IMR-90 (cell line): ENCODE results near the gene BCKDK. TPM values are rescaled to one million over a fixed set of nuclear protein-coding genes. Genes with fewer than 3 reads are reported as not detected.

ENCODE experiments used
- ATAC-seq: fragments of 200-7000 bp; cut with Tn5 transposase; 2 replicates; pipeline ENCODE4 v1.9.1; 2020; ENCODE audit warnings: low read depth, mild to moderate bottlenecking, moderate library complexity
- BruUV-seq: library from RNA; stranded (reverse); fragments of 400-500 nt; replicated peaks from 2 replicates; lab custom pipeline; 2021; lab: Mats Ljungman, UMichigan
- CTCF ChIA-PET: fragments of 300-600 bp; formaldehyde crosslinking; extraction: SDS; loops from one replicate; lab custom pipeline; 2021; ENCODE audit warnings: antibody characterized with exemption; lab: Yijun Ruan, JAX
- POLR2A ChIA-PET: fragments of 300-600 bp; sonication (Branson Sonifier 250); formaldehyde crosslinking; loops from one replicate; lab custom pipeline; 2022; ENCODE audit warnings: antibody characterized with exemption; ENCODE audit not compliant: unreplicated experiment; lab: Charles Lee
- DNase-seq: peaks from one replicate; pipeline ENCODE4 v3.0.0; 2013
- H2AFZ ChIP-seq: replicated peaks from 2 replicates; pipeline ENCODE3; 2013; ENCODE audit warnings: low read length, mild to moderate bottlenecking; ENCODE audit not compliant: poor library complexity
- H2AK5ac ChIP-seq: 2 replicates; pipeline ENCODE4 v1.6.1; 2013; ENCODE audit warnings: low read depth, low read length, inconsistent platforms
- H2AK9ac ChIP-seq: replicated peaks from 2 replicates; pipeline ENCODE3; 2013; ENCODE audit warnings: mild to moderate bottlenecking, low read depth, low read length, moderate library complexity; ENCODE audit not compliant: poor library complexity
- H2BK120ac ChIP-seq: 2 replicates; pipeline ENCODE4 v1.6.1; 2013; ENCODE audit warnings: low read depth, low read length, inconsistent platforms
- H2BK15ac ChIP-seq: 3 replicates; pipeline ENCODE4 v1.6.1; 2013; ENCODE audit warnings: low read depth, low read length, inconsistent platforms
- H2BK20ac ChIP-seq: 2 replicates; pipeline ENCODE4 v1.6.1; 2013; ENCODE audit warnings: low read depth, mild to moderate bottlenecking, inconsistent platforms, low read length, moderate library complexity
- H2BK5ac ChIP-seq: 2 replicates; pipeline ENCODE4 v1.6.1; 2013; ENCODE audit warnings: mild to moderate bottlenecking, low read depth, low read length, inconsistent platforms; ENCODE audit not compliant: poor library complexity, severe bottlenecking
- H3K14ac ChIP-seq: replicated peaks from 2 replicates; pipeline ENCODE4 v1.6.1; 2013; ENCODE audit warnings: low read depth, low read length, inconsistent platforms
- H3K18ac ChIP-seq: 2 replicates; pipeline ENCODE4 v1.6.1; 2013; ENCODE audit warnings: low read depth, low read length, control low read depth
- H3K23ac ChIP-seq: 2 replicates; pipeline ENCODE4 v1.6.1; 2013; ENCODE audit warnings: low read depth, low read length, inconsistent platforms
- H3K27ac ChIP-seq: 2 replicates; pipeline ENCODE4 v1.5.1; 2013; ENCODE audit warnings: mild to moderate bottlenecking, control low read depth, low read length; ENCODE audit not compliant: insufficient read depth
- H3K27me3 ChIP-seq: 2 replicates; pipeline ENCODE4 v1.6.1; 2013; ENCODE audit warnings: low read length; ENCODE audit not compliant: control insufficient read depth, insufficient read depth
- H3K36me3 ChIP-seq: 2 replicates; pipeline ENCODE4 v1.6.1; 2013; ENCODE audit warnings: low read length, mixed read lengths; ENCODE audit not compliant: control insufficient read depth, insufficient read depth
- H3K4ac ChIP-seq: 2 replicates; pipeline ENCODE4 v1.6.1; 2013; ENCODE audit warnings: low read depth, low read length, inconsistent platforms
- H3K4me1 ChIP-seq: 2 replicates; pipeline ENCODE4 v1.6.1; 2013; ENCODE audit warnings: low read length, mixed read lengths; ENCODE audit not compliant: control insufficient read depth, insufficient read depth
- H3K4me2 ChIP-seq: 2 replicates; pipeline ENCODE4 v1.6.1; 2013; ENCODE audit warnings: low read depth, mild to moderate bottlenecking, control low read depth, low read length, moderate library complexity
- H3K4me3 ChIP-seq: 2 replicates; pipeline ENCODE4 v1.5.1; 2013; ENCODE audit warnings: low read depth, mild to moderate bottlenecking, control low read depth, low read length, moderate library complexity; ENCODE audit not compliant: insufficient read depth
- H3K56ac ChIP-seq: 2 replicates; pipeline ENCODE4 v1.6.1; 2013; ENCODE audit warnings: low read length, inconsistent platforms; ENCODE audit not compliant: insufficient read depth; ENCODE audit errors: extremely low read depth
- H3K79me1 ChIP-seq, 2 experiments: 2 replicates each; pipeline ENCODE4 v1.6.1; 2013; ENCODE audit warnings: low read length in 2 of 2, inconsistent platforms in 1 of 2, low read depth in 1 of 2
- H3K9ac ChIP-seq: 2 replicates; pipeline ENCODE4 v1.6.1; 2013; ENCODE audit warnings: low read depth, low read length, control low read depth
- H3K9me1 ChIP-seq: 2 replicates; pipeline ENCODE4 v1.6.1; 2013; ENCODE audit warnings: low read length, inconsistent platforms; ENCODE audit not compliant: insufficient read depth
- H3K9me3 ChIP-seq: 2 replicates; pipeline ENCODE4 v1.6.1; 2013; ENCODE audit warnings: low read length; ENCODE audit not compliant: control insufficient read depth, insufficient read depth
- H4K20me1 ChIP-seq: 2 replicates; pipeline ENCODE4 v1.6.1; 2013; ENCODE audit warnings: low read length, inconsistent platforms; ENCODE audit not compliant: insufficient read depth
- H4K5ac ChIP-seq: 2 replicates; pipeline ENCODE4 v1.6.1; 2013; ENCODE audit warnings: mild to moderate bottlenecking, low read depth, low read length, control low read depth
- H4K8ac ChIP-seq, 2 experiments: 2 replicates each; pipeline ENCODE4 v1.6.1; 2013; ENCODE audit warnings: low read depth in 2 of 2, low read length in 2 of 2, control low read depth in 1 of 2, inconsistent platforms in 1 of 2
- H4K91ac ChIP-seq: 2 replicates; pipeline ENCODE4 v1.6.1; 2013; ENCODE audit warnings: low read depth, low read length, inconsistent platforms; ENCODE audit not compliant: insufficient read depth
- CEBPB ChIP-seq: IDR thresholded peaks from 2 replicates; pipeline ENCODE4 v1.6.1; 2012; ENCODE audit warnings: low read depth, low read length, improper control_type of control experiment
- ELK1 ChIP-seq: fragments of 150-350 bp; IDR thresholded peaks from 2 replicates; pipeline ENCODE4 v1.6.1; 2016; ENCODE audit warnings: low read depth, mild to moderate bottlenecking, low read length, moderate library complexity, borderline replicate concordance
- NFE2L2 ChIP-seq: fragments of 150-350 bp; IDR thresholded peaks from 2 replicates; pipeline ENCODE4 v1.6.1; 2016; ENCODE audit warnings: low read depth, mild to moderate bottlenecking, low read length
- POLR2A ChIP-seq: IDR thresholded peaks from 2 replicates; pipeline ENCODE4 v1.6.1; 2012; ENCODE audit warnings: mild to moderate bottlenecking, low read depth, low read length
- RCOR1 ChIP-seq: IDR thresholded peaks from 2 replicates; pipeline ENCODE4 v1.6.1; 2012; ENCODE audit warnings: mild to moderate bottlenecking, low read length, improper control_type of control experiment; ENCODE audit not compliant: insufficient replicate concordance
- WGBS, 2 experiments: methylation state at CpG; one replicate each; pipeline versions ENCODE4 v1.1.5 to v1.1.7; 2013; ENCODE audit warnings: missing lambda C conversion rate in 2 of 2; ENCODE audit not compliant: insufficient read length in 1 of 2; ENCODE audit errors: extremely low coverage in 2 of 2; 5-methylcytosine and 5-hydroxymethylcytosine counted together
- dilution Hi-C: fragments of 300-500 bp; cut with HindIII; formaldehyde crosslinking; loops from one replicate; pipeline ENCODE4 v1.14.3; 2018; ENCODE audit warnings: low sequenced_read_pairs; ENCODE audit not compliant: unreplicated experiment
- in situ Hi-C: fragments of 300-500 bp; cut with MboI; formaldehyde crosslinking; loops from 3 replicates; pipeline ENCODE4 v1.14.3; 2019; ENCODE audit warnings: low sequenced_read_pairs, inconsistent platforms, mixed read lengths
- intact Hi-C: fragments of 100-400 bp; cut with micrococcal nuclease; formaldehyde crosslinking; loops from 2 replicates; pipeline ENCODE4 v1.10.0; 2022
- polyA plus RNA-seq, 3 experiments: library from polyadenylated mRNA; depleted of rRNA; stranded (reverse); fragments of >200 nt; gene quantifications; 2 replicates each; pipeline ENCODE4 v1.2.3, GENCODE V29; 2012; ENCODE audit warnings: low replicate concordance in 1 of 3
- total RNA-seq: library from RNA; depleted of rRNA; stranded (reverse); fragments of >200 nt; gene quantifications from 2 replicates; pipeline ENCODE4 v1.2.3, GENCODE V29; 2012
- TF ChIP-seq, protein P1 (sequence below): conservative IDR thresholded peaks from 2 replicates; pipeline ENCODE4 v1.5.1; 2012; ENCODE audit warnings: mild to moderate bottlenecking, low read depth, low read length, improper control_type of control experiment

Gene BCKDK
- total and polyA plus RNA-seq, 2 of the 4 experiments (the other 2 are of a cell fraction): 26.0 to 79.3 TPM

- Histone ChIP-seq H3K36me3 (peaks cover 49% of the 10 kb centered on the region), H2BK15ac (no peak overlapping the region), H2AFZ (no peak overlapping the region), H4K8ac (no peak overlapping the region), H3K9me3 (no peaks in the 10 kb centered on the region), H3K14ac (no peak overlapping the region), H3K4me1 (no peaks in the 10 kb centered on the region; the same call in 1 of the 2 replicates), H3K27me3 (no peaks in the 10 kb centered on the region), H3K18ac (no peak overlapping the region), H4K20me1 (peaks cover 10% of the 10 kb centered on the region), H3K9me1 (peaks cover 9% of the 10 kb centered on the region), H3K4me3 (no peak overlapping the region), H2AK5ac (no peak overlapping the region), H4K5ac (no peak overlapping the region), H3K4me2 (no peak overlapping the region), H3K79me1 (peaks cover 23 to 59% of the 10 kb centered on the region in 2 experiments), H3K4ac (no peak overlapping the region), H2BK5ac (no peak overlapping the region), H3K9ac (no peak overlapping the region), H3K56ac (no peak overlapping the region), H2AK9ac (no peak overlapping the region), H2BK20ac (no peak overlapping the region), H4K91ac (no peak overlapping the region), H3K23ac (no peak overlapping the region), H3K27ac (no peak overlapping the region), H2BK120ac (no peak overlapping the region)
- intact Hi-C loops (no loop called here), dilution Hi-C loops (no loop called here), in situ Hi-C loops (loop anchor here (10.0 kb wide), 1 partner anchor 103 kb away; the partner anchor contains the start of gene HSD3B7)
- ChIA-PET CTCF (interaction anchor here (0.5 kb wide), 1 partner anchor 379 kb away, joined by 4 read pairs; no protein-coding TSS in a partner anchor), POLR2A (no interaction called here)
- BruUV-seq: no TSS peak
- DNase-seq (no peak), ATAC-seq (no peak)
- WGBS, 2 experiments: no CpG with 5 or more reads among the region's 5 CpGs
- no peak for TF ChIP-seq ELK1
- TF ChIP-seq, protein P1, sequence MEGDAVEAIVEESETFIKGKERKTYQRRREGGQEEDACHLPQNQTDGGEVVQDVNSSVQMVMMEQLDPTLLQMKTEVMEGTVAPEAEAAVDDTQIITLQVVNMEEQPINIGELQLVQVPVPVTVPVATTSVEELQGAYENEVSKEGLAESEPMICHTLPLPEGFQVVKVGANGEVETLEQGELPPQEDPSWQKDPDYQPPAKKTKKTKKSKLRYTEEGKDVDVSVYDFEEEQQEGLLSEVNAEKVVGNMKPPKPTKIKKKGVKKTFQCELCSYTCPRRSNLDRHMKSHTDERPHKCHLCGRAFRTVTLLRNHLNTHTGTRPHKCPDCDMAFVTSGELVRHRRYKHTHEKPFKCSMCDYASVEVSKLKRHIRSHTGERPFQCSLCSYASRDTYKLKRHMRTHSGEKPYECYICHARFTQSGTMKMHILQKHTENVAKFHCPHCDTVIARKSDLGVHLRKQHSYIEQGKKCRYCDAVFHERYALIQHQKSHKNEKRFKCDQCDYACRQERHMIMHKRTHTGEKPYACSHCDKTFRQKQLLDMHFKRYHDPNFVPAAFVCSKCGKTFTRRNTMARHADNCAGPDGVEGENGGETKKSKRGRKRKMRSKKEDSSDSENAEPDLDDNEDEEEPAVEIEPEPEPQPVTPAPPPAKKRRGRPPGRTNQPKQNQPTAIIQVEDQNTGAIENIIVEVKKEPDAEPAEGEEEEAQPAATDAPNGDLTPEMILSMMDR: no peak
- no peak for TF ChIP-seq NFE2L2
- TF ChIP-seq RCOR1: no peak
- no peak for TF ChIP-seq CEBPB
- TF ChIP-seq POLR2A: no peak
Measured at GRCh38 chr16:31087971-31088370, 20.2 kb upstream of the BCKDK start.
